Epidermal melanocyte (primary cell): Measurements from ENCODE around the gene NDUFAF3.
"Not testable (repeated sequence)": the region's sequence is repeated elsewhere in the genome, so short reads cannot be mapped to it uniquely, and the experiment has no call there.

ENCODE experiments used
- DNase-seq: peaks from one replicate; pipeline ENCODE4 v3.0.0; 2011; ENCODE audit warnings: low spot score; ENCODE audit not compliant: insufficient read length

Gene NDUFAF3

GRCh38 chr3:48999085-48999858 is 22.6 kb upstream of the NDUFAF3 start:
- DNase-seq = no peak

GRCh38 chr3:49001155-49001554 is 20.8 kb upstream of the NDUFAF3 start:
- no peak for DNase-seq

GRCh38 chr3:49004352-49005302 is 17.3 kb upstream of the NDUFAF3 start:
- no peak for DNase-seq

- no peak for DNase-seq
Measured at GRCh38 chr3:49005303-49005680, 16.6 kb upstream of the NDUFAF3 start.

GRCh38 chr3:49005998-49006397 is 15.9 kb upstream of the NDUFAF3 start:
- no peak for DNase-seq

- no peak for DNase-seq
Measured at GRCh38 chr3:49006408-49007067, 15.4 kb upstream of the NDUFAF3 start.

- peak; percentile 88 for DNase-seq
Measured at GRCh38 chr3:49007068-49007770, 14.7 kb upstream of the NDUFAF3 start, which contains the start of gene WDR6. Gene WDR6, plus strand, starts transcription at chr3:49007391. Its CDS starts 41 bp downstream, at chr3:49007432.

- peak; percentile 90 for DNase-seq
Measured at GRCh38 chr3:49007771-49008528, 14.0 kb upstream of the NDUFAF3 start.

GRCh38 chr3:49008627-49009026 is 13.3 kb upstream of the NDUFAF3 start:
- DNase-seq = not testable (repeated sequence)

- DNase-seq = no peak
Measured at GRCh38 chr3:49009396-49009795, 12.5 kb upstream of the NDUFAF3 start.

GRCh38 chr3:49012441-49013017 is 9.4 kb upstream of the NDUFAF3 start:
- no peak for DNase-seq

- DNase-seq = no peak
Measured at GRCh38 chr3:49013113-49013737, 8.7 kb upstream of the NDUFAF3 start.

- no peak for DNase-seq
Measured at GRCh38 chr3:49013738-49014660, 7.9 kb upstream of the NDUFAF3 start.

- DNase-seq = no peak
Measured at GRCh38 chr3:49015072-49015471, 6.8 kb upstream of the NDUFAF3 start.

GRCh38 chr3:49015765-49016164 is 6.2 kb upstream of the NDUFAF3 start:
- DNase-seq = peak; percentile 47

GRCh38 chr3:49016414-49017228 is 5.3 kb upstream of the NDUFAF3 start:
- DNase-seq = no peak

- no peak for DNase-seq
Measured at GRCh38 chr3:49017229-49017970, 4.5 kb upstream of the NDUFAF3 start.
